Activated naive CD8-positive, alpha-beta T cell treated with anti-CD3 and anti-CD28 coated beads for 36 hours (primary cell): ENCODE results near the gene BCOR. TPM values are rescaled to one million over a fixed set of nuclear protein-coding genes. Genes with fewer than 3 reads are reported as not detected.

ENCODE experiments used
- DNase-seq: peaks from one replicate; pipeline ENCODE4 v3.0.0; 2021
- H3K27ac Mint-ChIP-seq: one replicate; pipeline ENCODE4 v1.8.0; 2022; ENCODE audit warnings: mild to moderate bottlenecking, moderate library complexity, mixed read lengths
- H3K27me3 Mint-ChIP-seq: one replicate; pipeline ENCODE4 v1.8.0; 2022; ENCODE audit warnings: mild to moderate bottlenecking, mixed read lengths
- H3K36me3 Mint-ChIP-seq: one replicate; pipeline ENCODE4 v1.8.0; 2021; ENCODE audit warnings: mild to moderate bottlenecking, mixed read lengths
- H3K4me1 Mint-ChIP-seq: one replicate; pipeline ENCODE4 v1.8.0; 2021; ENCODE audit warnings: mixed read lengths
- H3K4me3 Mint-ChIP-seq: one replicate; pipeline ENCODE4 v1.8.0; 2022; ENCODE audit warnings: mild to moderate bottlenecking, moderate library complexity, mixed read lengths
- H3K9me3 Mint-ChIP-seq: one replicate; pipeline ENCODE4 v1.8.0; 2022; ENCODE audit warnings: mixed read lengths
- total RNA-seq, 2 experiments: library from RNA; stranded (reverse); gene quantifications; one replicate each; pipeline ENCODE4 v1.2.3, GENCODE V29; 2021

Gene BCOR
- total RNA-seq, 2 experiments from 2014 or later: 32.3 to 36.0 TPM

- Mint-ChIP-seq H3K9me3 (no peaks in the 10 kb centered on the region), H3K4me3 (no peak overlapping the region), H3K27ac (peak overlapping the region; percentile 12), H3K36me3 (no peaks in the 10 kb centered on the region), H3K27me3 (no peaks in the 10 kb centered on the region), H3K4me1 (peaks cover 9% of the 10 kb centered on the region)
- DNase-seq: no peak
These were observed 76.1 kb downstream of the BCOR start for GRCh38 chrX:40021647-40022046.

- Mint-ChIP-seq H3K27ac (no peak overlapping the region), H3K27me3 (no peaks in the 10 kb centered on the region)
These were observed 78.2 kb downstream of the BCOR start for GRCh38 chrX:40019541-40019940.

GRCh38 chrX:40018041-40018440, 79.7 kb downstream of the BCOR start:
- H3K4me3 Mint-ChIP-seq: no peak overlapping the region
- H3K9me3 Mint-ChIP-seq: peaks cover 2% of the 10 kb centered on the region
- no peaks in the 10 kb centered on the region for H3K27me3 Mint-ChIP-seq
- H3K27ac Mint-ChIP-seq: no peak overlapping the region
- DNase-seq: no peak
- peaks cover 9% of the 10 kb centered on the region for H3K4me1 Mint-ChIP-seq
- H3K36me3 Mint-ChIP-seq: no peaks in the 10 kb centered on the region

More at GRCh38 chrX:40019541-40019940, 78.2 kb downstream of the BCOR start:
- H3K36me3 Mint-ChIP-seq: no peaks in the 10 kb centered on the region
- H3K4me1 Mint-ChIP-seq: peaks cover 9% of the 10 kb centered on the region
- H3K4me3 Mint-ChIP-seq: no peak overlapping the region
- DNase-seq: no peak
- peaks cover 2% of the 10 kb centered on the region for H3K9me3 Mint-ChIP-seq

GRCh38 chrX:40016749-40017148, 81.0 kb downstream of the BCOR start:
- Mint-ChIP-seq H3K4me3 (no peak overlapping the region), H3K9me3 (peaks cover 2% of the 10 kb centered on the region), H3K4me1 (peaks cover 8% of the 10 kb centered on the region), H3K27me3 (peaks cover 4% of the 10 kb centered on the region), H3K27ac (no peak overlapping the region), H3K36me3 (no peaks in the 10 kb centered on the region)
- no peak for DNase-seq

- no peak for DNase-seq
- Mint-ChIP-seq H3K36me3 (no peaks in the 10 kb centered on the region), H3K27me3 (peaks cover 4% of the 10 kb centered on the region), H3K4me3 (no peak overlapping the region), H3K9me3 (peaks cover 2% of the 10 kb centered on the region), H3K27ac (no peak overlapping the region), H3K4me1 (peaks cover 14% of the 10 kb centered on the region)
These were observed 82.1 kb downstream of the BCOR start for GRCh38 chrX:40015693-40016092.

- peak; percentile 46 for DNase-seq
- H3K4me3 Mint-ChIP-seq: peak overlapping the region; percentile 67
- H3K9me3 Mint-ChIP-seq: peaks cover 2% of the 10 kb centered on the region
- peak overlapping the region; percentile 72 for H3K27ac Mint-ChIP-seq
- peaks cover 9% of the 10 kb centered on the region for H3K27me3 Mint-ChIP-seq
- H3K4me1 Mint-ChIP-seq: peaks cover 24% of the 10 kb centered on the region
- H3K36me3 Mint-ChIP-seq: no peaks in the 10 kb centered on the region
These were observed 84.2 kb downstream of the BCOR start for GRCh38 chrX:40013266-40014195.

- H3K27ac Mint-ChIP-seq: peak overlapping the region; percentile 72
These were observed 84.9 kb downstream of the BCOR start for GRCh38 chrX:40012868-40013265.

GRCh38 chrX:40012039-40012867, 85.5 kb downstream of the BCOR start:
- H3K27ac Mint-ChIP-seq: peak overlapping the region; percentile 62
- H3K36me3 Mint-ChIP-seq: no peaks in the 10 kb centered on the region
- H3K9me3 Mint-ChIP-seq: peaks cover 2% of the 10 kb centered on the region
- peak overlapping the region; percentile 67 for H3K4me3 Mint-ChIP-seq
- H3K27me3 Mint-ChIP-seq: peaks cover 22% of the 10 kb centered on the region
- H3K4me1 Mint-ChIP-seq: peaks cover 24% of the 10 kb centered on the region
- peak; percentile 37 for DNase-seq

More at GRCh38 chrX:40012868-40013265, 84.9 kb downstream of the BCOR start:
- Mint-ChIP-seq H3K4me1 (peaks cover 24% of the 10 kb centered on the region), H3K27me3 (peaks cover 16% of the 10 kb centered on the region), H3K36me3 (no peaks in the 10 kb centered on the region), H3K9me3 (peaks cover 2% of the 10 kb centered on the region), H3K4me3 (peak overlapping the region; percentile 67)
- DNase-seq: peak; percentile 36

- DNase-seq: no peak
- no peaks in the 10 kb centered on the region for H3K36me3 Mint-ChIP-seq
- H3K27ac Mint-ChIP-seq: no peak overlapping the region
- peaks cover 26% of the 10 kb centered on the region for H3K4me1 Mint-ChIP-seq
- peaks cover 2% of the 10 kb centered on the region for H3K9me3 Mint-ChIP-seq
- peaks cover 30% of the 10 kb centered on the region for H3K27me3 Mint-ChIP-seq
- peak overlapping the region; percentile 34 for H3K4me3 Mint-ChIP-seq
These were observed 86.3 kb downstream of the BCOR start for GRCh38 chrX:40011322-40012038.

- no peak overlapping the region for H3K27ac Mint-ChIP-seq
- H3K4me1 Mint-ChIP-seq: peaks cover 26% of the 10 kb centered on the region
These were observed 87.0 kb downstream of the BCOR start for GRCh38 chrX:40010550-40011321.

GRCh38 chrX:40009890-40010289, 87.9 kb downstream of the BCOR start:
- Mint-ChIP-seq H3K36me3 (no peaks in the 10 kb centered on the region), H3K4me3 (peak overlapping the region; percentile 53), H3K4me1 (peaks cover 26% of the 10 kb centered on the region), H3K27ac (no peak overlapping the region), H3K9me3 (no peaks in the 10 kb centered on the region), H3K27me3 (peaks cover 37% of the 10 kb centered on the region)
- no peak for DNase-seq

More at GRCh38 chrX:40010550-40011321, 87.0 kb downstream of the BCOR start:
- H3K9me3 Mint-ChIP-seq: peaks cover 1% of the 10 kb centered on the region
- peaks cover 33% of the 10 kb centered on the region for H3K27me3 Mint-ChIP-seq
- no peak overlapping the region for H3K4me3 Mint-ChIP-seq
- H3K36me3 Mint-ChIP-seq: no peaks in the 10 kb centered on the region
- DNase-seq: peak; percentile 13

GRCh38 chrX:40009462-40009851, 88.3 kb downstream of the BCOR start:
- Mint-ChIP-seq H3K4me3 (peak overlapping the region; percentile 53), H3K36me3 (no peaks in the 10 kb centered on the region), H3K9me3 (no peaks in the 10 kb centered on the region), H3K27me3 (peaks cover 37% of the 10 kb centered on the region), H3K27ac (no peak overlapping the region), H3K4me1 (peaks cover 26% of the 10 kb centered on the region)
- peak; percentile 17 for DNase-seq

GRCh38 chrX:40008791-40009461, 88.8 kb downstream of the BCOR start:
- no peaks in the 10 kb centered on the region for H3K36me3 Mint-ChIP-seq
- H3K27ac Mint-ChIP-seq: peak overlapping the region; percentile 66
- H3K4me1 Mint-ChIP-seq: peaks cover 26% of the 10 kb centered on the region
- H3K4me3 Mint-ChIP-seq: peak overlapping the region; percentile 59
- DNase-seq: peak; percentile 37
- no peaks in the 10 kb centered on the region for H3K9me3 Mint-ChIP-seq
- H3K27me3 Mint-ChIP-seq: peaks cover 42% of the 10 kb centered on the region
